ENCODE data around the gene STRIP2. TPM values are rescaled to one million over a fixed set of nuclear protein-coding genes. Genes with fewer than 3 reads are reported as not detected.

STRIP2 gene
- total RNA-seq, 1 experiment from 2014 or later = 9.9 TPM

DNA sequence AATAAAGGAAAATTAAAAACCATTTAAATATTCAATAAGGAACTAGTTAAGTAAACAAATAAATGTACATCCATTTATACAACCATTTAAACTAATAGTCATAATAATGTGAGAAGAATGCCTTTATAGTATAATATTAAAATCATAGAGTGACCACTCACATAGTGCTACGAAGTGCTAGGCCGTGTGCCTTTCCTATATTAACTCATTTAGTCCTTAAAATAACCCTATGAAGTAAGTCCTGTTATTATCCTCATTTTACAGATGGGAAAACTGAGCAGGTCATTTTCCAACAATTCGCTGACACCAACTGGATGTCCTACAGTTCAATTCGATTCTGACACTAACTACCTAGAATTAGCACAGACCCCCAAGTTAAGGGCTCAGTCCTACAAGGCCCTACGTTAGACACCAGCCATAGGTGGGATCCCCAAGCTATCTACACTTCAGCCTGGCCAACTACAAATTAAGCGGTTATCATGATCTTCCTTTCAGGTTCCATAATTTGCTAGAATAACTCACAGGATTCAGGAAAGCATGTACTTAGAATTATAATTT, 4.1 kb downstream of the STRIP2 start:
- Histone ChIP-seq H3T11ph (ENCODE audit: low read length) (no peak overlapping the region), H2BK12ac (ENCODE audit: insufficient read length, low read depth, low read length) (no peak overlapping the region), H3K4ac (ENCODE audit: low read depth, low read length) (no peak overlapping the region), H3K4me1 (ENCODE audit: insufficient read depth, low read length) (no peaks in the 10 kb centered on the region), H4K91ac (ENCODE audit: insufficient read length, low read depth, low read length) (no peak overlapping the region), H4K20me1 (ENCODE audit: control insufficient read depth, insufficient read depth, insufficient read length) (no peaks in the 10 kb centered on the region), H2AFZ (ENCODE audit: low read length) (no peak overlapping the region), H3K23me2 (ENCODE audit: insufficient read length, low read depth, low read length, poor library complexity, severe bottlenecking) (peaks cover 16% of the 10 kb centered on the region), H2BK120ac (ENCODE audit: low read depth, low read length, poor library complexity, severe bottlenecking) (no peak overlapping the region), H3K23ac (ENCODE audit: insufficient read length, low read depth, low read length) (no peak overlapping the region), H2BK15ac (ENCODE audit: low read depth, low read length) (no peak overlapping the region), H2BK20ac (ENCODE audit: low read depth, low read length, poor library complexity, severe bottlenecking) (no peak overlapping the region), H3K9me3 (ENCODE audit: control insufficient read depth, low read depth, low read length) (no peaks in the 10 kb centered on the region), H4K5ac (ENCODE audit: insufficient read length, low read depth, low read length) (no peak overlapping the region), H2AK5ac (ENCODE audit: insufficient read length, low read length) (no peak overlapping the region), H2BK5ac (ENCODE audit: insufficient read length, low read length) (no peak overlapping the region), H3K56ac (ENCODE audit: insufficient read length, low read depth, low read length) (no peak overlapping the region), H4K8ac (replicated peaks; ENCODE audit: insufficient read length, low read depth, low read length) (no peak overlapping the region), H3K27me3 (ENCODE audit: insufficient read depth, low read length) (no peaks in the 10 kb centered on the region; the same call in 1 of the 2 replicates), H3K79me2 (ENCODE audit: insufficient read depth, low read length) (no peaks in the 10 kb centered on the region), H3K18ac (ENCODE audit: insufficient read length, low read depth, low read length) (no peak overlapping the region), H3K79me1 (ENCODE audit: insufficient read depth, low read depth, low read length, poor library complexity, severe bottlenecking) (no peaks in the 10 kb centered on the region), H3K9ac (ENCODE audit: extremely low read depth, insufficient read length, low read length) (no peak overlapping the region), H3K27ac (ENCODE audit: insufficient read length, low read depth, low read length) (no peak overlapping the region), H3K14ac (ENCODE audit: insufficient read depth, low read length) (no peak overlapping the region), H3K4me2 (ENCODE audit: insufficient read depth, insufficient read length, low read length) (no peak overlapping the region)
- H3K27ac Mint-ChIP-seq = no peak overlapping the region
- DNase-seq = no peak
- H3K27me3 Mint-ChIP-seq (ENCODE audit: low read depth) = peaks cover 19% of the 10 kb centered on the region
- H3K9me3 Mint-ChIP-seq = no peaks in the 10 kb centered on the region
- peaks cover 17 to 23% of the 10 kb centered on the region in 2 experiments for H3K4me1 Mint-ChIP-seq
- no CpG with 5 or more reads among the region's 6 CpGs for WGBS (ENCODE audit: extremely low coverage, insufficient read length, low lambda C conversion rate)
- H3K4me3 Mint-ChIP-seq = no peak overlapping the region
- TF ChIP-seq, protein P1, sequence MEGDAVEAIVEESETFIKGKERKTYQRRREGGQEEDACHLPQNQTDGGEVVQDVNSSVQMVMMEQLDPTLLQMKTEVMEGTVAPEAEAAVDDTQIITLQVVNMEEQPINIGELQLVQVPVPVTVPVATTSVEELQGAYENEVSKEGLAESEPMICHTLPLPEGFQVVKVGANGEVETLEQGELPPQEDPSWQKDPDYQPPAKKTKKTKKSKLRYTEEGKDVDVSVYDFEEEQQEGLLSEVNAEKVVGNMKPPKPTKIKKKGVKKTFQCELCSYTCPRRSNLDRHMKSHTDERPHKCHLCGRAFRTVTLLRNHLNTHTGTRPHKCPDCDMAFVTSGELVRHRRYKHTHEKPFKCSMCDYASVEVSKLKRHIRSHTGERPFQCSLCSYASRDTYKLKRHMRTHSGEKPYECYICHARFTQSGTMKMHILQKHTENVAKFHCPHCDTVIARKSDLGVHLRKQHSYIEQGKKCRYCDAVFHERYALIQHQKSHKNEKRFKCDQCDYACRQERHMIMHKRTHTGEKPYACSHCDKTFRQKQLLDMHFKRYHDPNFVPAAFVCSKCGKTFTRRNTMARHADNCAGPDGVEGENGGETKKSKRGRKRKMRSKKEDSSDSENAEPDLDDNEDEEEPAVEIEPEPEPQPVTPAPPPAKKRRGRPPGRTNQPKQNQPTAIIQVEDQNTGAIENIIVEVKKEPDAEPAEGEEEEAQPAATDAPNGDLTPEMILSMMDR (conservative IDR thresholded peaks at IDR 0.05) = no peak
- H3K36me3 Mint-ChIP-seq (ENCODE audit: insufficient read depth in 1 of 3, low read depth in 3 of 3) = peaks cover 0 to 9% (median 5%) of the 10 kb centered on the region in 3 experiments; a peak in 2 of 7 replicates
